HEK293T (cell line): Measurements from ENCODE around the gene B4GALT2.

ENCODE experiments used
- CTCF ChIA-PET: fragments of 350-600 bp; formaldehyde crosslinking; extraction: SDS; loops from one replicate; lab custom pipeline; 2021; ENCODE audit warnings: antibody characterized with exemption, inconsistent platforms; lab: Yijun Ruan, JAX
- POLR2A ChIA-PET: fragments of 350-600 bp; formaldehyde crosslinking; extraction: SDS; loops from one replicate; lab custom pipeline; 2020; ENCODE audit warnings: antibody characterized with exemption, inconsistent platforms; lab: Yijun Ruan, JAX
- DNase-seq: peaks from one replicate; pipeline ENCODE4 v3.0.0; 2012; ENCODE audit warnings: mixed read lengths; ENCODE audit errors: extremely low spot score
- ARNT ChIP-seq: fragments of 450-650 bp; IDR thresholded peaks from 2 replicates; pipeline ENCODE4 v1.6.1; 2017; ENCODE audit warnings: mild to moderate bottlenecking
- BHLHE40 ChIP-seq: fragments of 450-650 bp; IDR thresholded peaks from 2 replicates; pipeline ENCODE4 v1.6.1; 2016; ENCODE audit warnings: mild to moderate bottlenecking, moderate library complexity, borderline replicate concordance
- CTBP1 ChIP-seq: fragments of 450-650 bp; IDR thresholded peaks from 2 replicates; pipeline ENCODE4 v1.6.1; 2016; ENCODE audit warnings: borderline replicate concordance
- ELF4 ChIP-seq: fragments of 450-650 bp; IDR thresholded peaks from 2 replicates; pipeline ENCODE4 v1.6.1; 2017; ENCODE audit warnings: antibody characterized with exemption
- FOXA1 ChIP-seq: fragments of 450-650 bp; IDR thresholded peaks from 2 replicates; pipeline ENCODE4 v1.6.1; 2016; ENCODE audit warnings: mild to moderate bottlenecking
- FOXK2 ChIP-seq: fragments of 450-650 bp; IDR thresholded peaks from 2 replicates; pipeline ENCODE4 v1.6.1; 2016; ENCODE audit warnings: mild to moderate bottlenecking
- FOXM1 ChIP-seq: fragments of 450-650 bp; IDR thresholded peaks from 2 replicates; pipeline ENCODE4 v1.6.1; 2017; ENCODE audit warnings: mild to moderate bottlenecking, borderline replicate concordance
- HDGF ChIP-seq: fragments of 450-650 bp; IDR thresholded peaks from 2 replicates; pipeline ENCODE4 v1.6.1; 2017; ENCODE audit warnings: antibody characterized with exemption, borderline replicate concordance
- L3MBTL2 ChIP-seq: fragments of 450-650 bp; conservative IDR thresholded peaks from 2 replicates; pipeline ENCODE4 v1.6.1; 2016; ENCODE audit warnings: mild to moderate bottlenecking
- LEF1 ChIP-seq: fragments of 450-650 bp; IDR thresholded peaks from 2 replicates; pipeline ENCODE4 v1.6.1; 2017; ENCODE audit warnings: mild to moderate bottlenecking, borderline replicate concordance
- NFRKB ChIP-seq: fragments of 450-650 bp; IDR thresholded peaks from 2 replicates; pipeline ENCODE4 v1.6.1; 2016; ENCODE audit warnings: mild to moderate bottlenecking, moderate library complexity
- PKNOX1 ChIP-seq: fragments of 450-650 bp; IDR thresholded peaks from 2 replicates; pipeline ENCODE4 v1.6.1; 2016
- SP1 ChIP-seq: fragments of 450-650 bp; IDR thresholded peaks from 2 replicates; pipeline ENCODE4 v1.6.1; 2017
- SUZ12 ChIP-seq: fragments of 450-650 bp; IDR thresholded peaks from 2 replicates; pipeline ENCODE4 v1.6.1; 2016; ENCODE audit warnings: mild to moderate bottlenecking
- TARDBP ChIP-seq: fragments of 450-650 bp; IDR thresholded peaks from 2 replicates; pipeline ENCODE4 v1.6.1; 2016
- ZNF384 ChIP-seq: fragments of 450-650 bp; IDR thresholded peaks from 2 replicates; pipeline ENCODE4 v1.6.1; 2016

B4GALT2 gene

GRCh38 chr1:43998000-43998378, 19.0 kb downstream of the B4GALT2 start:
- no peak for TF ChIP-seq ARNT
- TF ChIP-seq BHLHE40: no peak
- no peak for TF ChIP-seq CTBP1
- TF ChIP-seq FOXK2: no peak
- no peak for TF ChIP-seq HDGF
- TF ChIP-seq FOXM1: no peak
- TF ChIP-seq PKNOX1: no peak
- TF ChIP-seq L3MBTL2: no peak
- TF ChIP-seq TARDBP: no peak
- TF ChIP-seq ZNF384: no peak
- no peak for TF ChIP-seq SUZ12
- no peak for TF ChIP-seq SP1
- TF ChIP-seq NFRKB: no peak
- no peak for TF ChIP-seq LEF1
- TF ChIP-seq ELF4: no peak
- TF ChIP-seq FOXA1: no peak
- no peak for DNase-seq
- POLR2A ChIA-PET: interaction anchor here (2.0 kb wide), 1 partner anchor 23 kb away, joined by 7 read pairs; the partner anchor contains the start of gene ATP6V0B
- CTCF ChIA-PET: no interaction called here

- POLR2A ChIA-PET: interaction anchor here (2.0 kb wide), 1 partner anchor 24 kb away, joined by 7 read pairs; the partner anchor contains the start of gene ATP6V0B
- TF ChIP-seq BHLHE40 (no peak), SUZ12 (no peak), FOXA1 (no peak), SP1 (no peak), L3MBTL2 (no peak), ELF4 (no peak), ZNF384 (no peak), PKNOX1 (no peak), HDGF (no peak), ARNT (no peak), FOXK2 (no peak), NFRKB (no peak), TARDBP (no peak), FOXM1 (no peak), LEF1 (no peak)
- CTCF ChIA-PET: interaction anchor here (0.9 to 1.3 kb wide), 2 partner anchors 48 to 57 kb away, joined by 3 to 4 read pairs; no protein-coding TSS in a partner anchor
- DNase-seq: no peak
These were observed 20.4 kb downstream of the B4GALT2 start for GRCh38 chr1:43999455-43999854.

GRCh38 chr1:44000122-44000665, 21.2 kb downstream of the B4GALT2 start:
- TF ChIP-seq HDGF: no peak
- no peak for TF ChIP-seq NFRKB
- TF ChIP-seq ZNF384: no peak
- no peak for TF ChIP-seq FOXA1
- TF ChIP-seq SUZ12: no peak
- TF ChIP-seq SP1: no peak
- TF ChIP-seq FOXK2: no peak
- no peak for TF ChIP-seq ELF4
- TF ChIP-seq PKNOX1: no peak
- no peak for TF ChIP-seq L3MBTL2
- no peak for TF ChIP-seq CTBP1
- no peak for TF ChIP-seq BHLHE40
- no peak for TF ChIP-seq TARDBP
- no peak for TF ChIP-seq LEF1
- TF ChIP-seq ARNT: no peak
- TF ChIP-seq FOXM1: no peak
- CTCF ChIA-PET: interaction anchor here (1.2 to 1.3 kb wide), 2 partner anchors 37 to 47 kb away, joined by 4 read pairs; no protein-coding TSS in a partner anchor
- POLR2A ChIA-PET: no interaction called here
- DNase-seq: no peak

GRCh38 chr1:44002165-44002564, 23.2 kb downstream of the B4GALT2 start:
- TF ChIP-seq FOXK2: no peak
- TF ChIP-seq ARNT: no peak
- no peak for TF ChIP-seq ELF4
- TF ChIP-seq PKNOX1: no peak
- no peak for TF ChIP-seq NFRKB
- no peak for TF ChIP-seq SUZ12
- no peak for TF ChIP-seq CTBP1
- TF ChIP-seq LEF1: no peak
- no peak for TF ChIP-seq FOXA1
- no peak for TF ChIP-seq HDGF
- no peak for TF ChIP-seq L3MBTL2
- no peak for TF ChIP-seq SP1
- CTCF ChIA-PET: no interaction called here
- POLR2A ChIA-PET: interaction anchor here (0.6 kb wide), 1 partner anchor 352 kb away, joined by 3 read pairs; the partner anchor contains the start of gene KDM4A
- no peak for DNase-seq

- CTCF ChIA-PET: interaction anchor here (0.5 kb wide), 1 partner anchor 379 kb away, joined by 3 read pairs; no protein-coding TSS in a partner anchor
These were observed 23.7 kb downstream of the B4GALT2 start for GRCh38 chr1:44002606-44003157.

More at GRCh38 chr1:44002606-44003157, 23.7 kb downstream of the B4GALT2 start:
- DNase-seq: peak; percentile 23
- POLR2A ChIA-PET: interaction anchor here (1.0 kb wide), 1 partner anchor 27 kb away, joined by 3 read pairs; no protein-coding TSS in a partner anchor
- no peak for TF ChIP-seq ZNF384
- TF ChIP-seq ELF4: no peak
- TF ChIP-seq FOXK2: no peak
- TF ChIP-seq NFRKB: no peak
- no peak for TF ChIP-seq HDGF
- no peak for TF ChIP-seq BHLHE40
- TF ChIP-seq ARNT: no peak
- no peak for TF ChIP-seq L3MBTL2
- no peak for TF ChIP-seq SP1
- TF ChIP-seq TARDBP: no peak
- no peak for TF ChIP-seq FOXA1
- no peak for TF ChIP-seq CTBP1
- TF ChIP-seq LEF1: no peak
- TF ChIP-seq PKNOX1: no peak
- TF ChIP-seq FOXM1: no peak
- TF ChIP-seq SUZ12: no peak
